ENCODE measurements around the gene MLLT3. TPM values are rescaled to one million over a fixed set of nuclear protein-coding genes. Genes with fewer than 3 reads are reported as not detected.

Gene MLLT3
- total and polyA plus RNA-seq, 3 donors from 2014 or later, result 5.2 to 11.0 (median 7.6) TPM

DNA sequence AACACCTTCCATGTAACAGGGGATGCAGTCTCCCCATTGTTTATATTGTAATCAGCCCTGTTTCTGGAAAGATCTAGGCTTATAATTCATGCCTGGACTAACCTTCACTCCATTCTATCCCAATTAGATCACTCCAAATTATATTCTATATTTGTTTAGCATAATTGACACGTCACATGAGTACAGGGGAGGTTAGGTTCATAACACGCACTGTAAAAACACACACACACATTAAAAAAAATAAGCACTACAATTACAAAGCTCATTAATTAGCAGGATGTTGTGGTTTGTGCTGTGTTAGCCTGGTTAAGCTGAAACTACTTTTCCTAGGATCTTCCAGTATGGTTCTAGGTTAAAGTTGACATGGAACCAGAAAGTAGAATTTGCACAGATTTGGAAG, 126.0 kb downstream of the MLLT3 start:
- H3K27ac ChIP-seq, result no peak overlapping the region
- intact Hi-C loops (cut with DNase I; ENCODE audit: low total_unique reads), result no loop called here
- no peaks in the 10 kb centered on the region for H3K27me3 ChIP-seq
- TF ChIP-seq POLR2A (IDR thresholded peaks at IDR 0.05) (no peak), CTCF (IDR thresholded peaks at IDR 0.05) (no peak)
- DNase-seq, result no peak
- H3K4me3 ChIP-seq, result no peak overlapping the region
- no peaks in the 10 kb centered on the region for H3K36me3 ChIP-seq (ENCODE audit: low read depth, missing control alignments)
- WGBS, 2 donors, result 89 to 90% methylated on average over 2 of the region's 2 CpGs
- no peaks in the 10 kb centered on the region for H3K9me3 ChIP-seq
- no peaks in the 10 kb centered on the region for H3K4me1 ChIP-seq

GRCh38 chr9:20495098-20495497, 127.2 kb downstream of the MLLT3 start:
- H3K36me3 ChIP-seq (ENCODE audit: low read depth, missing control alignments), result no peaks in the 10 kb centered on the region
- no peak for DNase-seq
- no peaks in the 10 kb centered on the region for H3K4me1 ChIP-seq
- H3K4me3 ChIP-seq, result no peak overlapping the region
- 76 to 87% methylated on average over 3 of the region's 3 CpGs for WGBS, 2 donors
- no peaks in the 10 kb centered on the region for H3K27me3 ChIP-seq
- no peak overlapping the region for H3K27ac ChIP-seq
- no peaks in the 10 kb centered on the region for H3K9me3 ChIP-seq
- TF ChIP-seq POLR2A (IDR thresholded peaks at IDR 0.05) (no peak), CTCF (IDR thresholded peaks at IDR 0.05) (no peak)
- intact Hi-C loops (cut with DNase I; ENCODE audit: low total_unique reads), result no loop called here

GRCh38 chr9:20494035-20494434, 128.3 kb downstream of the MLLT3 start:
- DNase-seq, result no peak
- no peak for TF ChIP-seq POLR2A (IDR thresholded peaks at IDR 0.05)
- TF ChIP-seq CTCF (IDR thresholded peaks at IDR 0.05), result no peak
- intact Hi-C loops (cut with DNase I; ENCODE audit: low total_unique reads), result no loop called here
- H3K9me3 ChIP-seq, result no peaks in the 10 kb centered on the region
- H3K27ac ChIP-seq, result no peak overlapping the region
- no peaks in the 10 kb centered on the region for H3K36me3 ChIP-seq (ENCODE audit: low read depth, missing control alignments)
- no peak overlapping the region for H3K4me3 ChIP-seq
- H3K27me3 ChIP-seq, result no peaks in the 10 kb centered on the region
- 73 to 81% methylated on average over 1 of the region's 1 CpG for WGBS, 2 donors
- H3K4me1 ChIP-seq, result no peaks in the 10 kb centered on the region

- DNase-seq, result no peak
- Histone ChIP-seq H3K36me3 (ENCODE audit: low read depth, missing control alignments) (no peaks in the 10 kb centered on the region), H3K27me3 (no peaks in the 10 kb centered on the region), H3K9me3 (no peaks in the 10 kb centered on the region), H3K27ac (no peak overlapping the region), H3K4me3 (no peak overlapping the region), H3K4me1 (no peaks in the 10 kb centered on the region)
- TF ChIP-seq POLR2A (IDR thresholded peaks at IDR 0.05), result no peak
- 80 to 85% methylated on average over 1 of the region's 1 CpG for WGBS, 2 donors
- intact Hi-C loops (cut with DNase I; ENCODE audit: low total_unique reads), result no loop called here
Measured at GRCh38 chr9:20492772-20493171, 129.5 kb downstream of the MLLT3 start.

DNA sequence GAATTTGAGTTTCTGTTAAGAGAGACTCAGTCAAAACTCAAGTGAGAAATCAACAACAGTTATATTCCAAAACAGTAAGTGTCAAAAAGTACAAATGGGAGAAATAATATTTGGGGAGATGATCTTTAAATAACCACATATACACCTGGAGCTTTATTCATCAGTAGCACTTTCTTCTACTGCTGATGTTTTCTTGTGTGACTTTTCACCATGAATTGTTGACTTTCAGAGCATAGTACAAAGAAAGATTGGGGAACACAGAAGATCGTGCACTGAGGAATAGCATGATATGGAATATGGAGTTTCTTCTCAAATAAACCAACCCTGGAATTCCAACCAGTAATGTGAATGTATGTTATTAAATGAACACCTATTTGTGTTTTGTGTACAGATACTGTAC, 130.7 kb downstream of the MLLT3 start:
- intact Hi-C loops (cut with DNase I; ENCODE audit: low total_unique reads), result no loop called here
- 93 to 95% methylated on average over 1 of the region's 1 CpG for WGBS, 2 donors
- H3K9me3 ChIP-seq, result no peaks in the 10 kb centered on the region

More for the DNA sequence above, 130.7 kb downstream of the MLLT3 start:
- H3K36me3 ChIP-seq (ENCODE audit: low read depth, missing control alignments), result no peaks in the 10 kb centered on the region
- no peaks in the 10 kb centered on the region for H3K4me1 ChIP-seq
- TF ChIP-seq CTCF (IDR thresholded peaks at IDR 0.05) (no peak), POLR2A (IDR thresholded peaks at IDR 0.05) (no peak)
- H3K27ac ChIP-seq, result no peak overlapping the region
- H3K4me3 ChIP-seq, result no peak overlapping the region
- DNase-seq, result no peak
- H3K27me3 ChIP-seq, result no peaks in the 10 kb centered on the region

All from testis (tissue), 3 donors.